Stimulated activated CD8-positive, alpha-beta memory T cell treated with anti-CD3 and anti-CD28 coated beads, Interleukin-4, amount 100 ng/mL, for 4 hours (primary cell): ENCODE measurements around the gene CERKL.

Experiments used
- DNase-seq, 2 donors: peaks; one replicate each; pipeline ENCODE4 v3.0.0-alpha.2; 2020; ENCODE audit warnings: low read depth in 2 of 2, low spot score in 1 of 2

CERKL gene

GRCh38 chr2:181678861-181679543 is 22.1 kb upstream of the CERKL start:
- no peak for DNase-seq

GRCh38 chr2:181677912-181678586 is 21.1 kb upstream of the CERKL start:
- DNase-seq, result peak in 1 of 2 donors; percentile 3

DNA sequence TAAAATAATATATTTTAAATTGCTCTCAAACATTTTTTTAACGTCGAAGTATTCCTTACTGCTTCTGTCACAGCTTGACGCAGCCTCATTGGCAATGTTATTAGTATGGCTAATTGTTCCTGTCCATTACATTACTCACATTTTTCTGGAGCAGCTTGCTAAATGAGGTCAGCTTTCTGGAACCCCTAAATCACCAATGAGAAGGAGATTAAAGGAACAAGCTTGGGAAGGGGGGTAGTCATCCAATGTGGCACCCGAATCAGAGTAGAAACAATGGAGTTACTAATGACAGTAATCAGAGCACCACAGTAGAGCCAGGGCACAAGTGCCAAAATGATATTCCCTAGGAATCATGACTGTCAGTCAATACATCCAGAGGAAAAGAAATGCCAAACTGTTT is 18.3 kb upstream of the CERKL start:
- no peak for DNase-seq

- no peak for DNase-seq
Observed at GRCh38 chr2:181674461-181674860, 17.6 kb upstream of the CERKL start.

- no peak for DNase-seq
Observed at GRCh38 chr2:181673173-181673572, 16.3 kb upstream of the CERKL start.

DNA sequence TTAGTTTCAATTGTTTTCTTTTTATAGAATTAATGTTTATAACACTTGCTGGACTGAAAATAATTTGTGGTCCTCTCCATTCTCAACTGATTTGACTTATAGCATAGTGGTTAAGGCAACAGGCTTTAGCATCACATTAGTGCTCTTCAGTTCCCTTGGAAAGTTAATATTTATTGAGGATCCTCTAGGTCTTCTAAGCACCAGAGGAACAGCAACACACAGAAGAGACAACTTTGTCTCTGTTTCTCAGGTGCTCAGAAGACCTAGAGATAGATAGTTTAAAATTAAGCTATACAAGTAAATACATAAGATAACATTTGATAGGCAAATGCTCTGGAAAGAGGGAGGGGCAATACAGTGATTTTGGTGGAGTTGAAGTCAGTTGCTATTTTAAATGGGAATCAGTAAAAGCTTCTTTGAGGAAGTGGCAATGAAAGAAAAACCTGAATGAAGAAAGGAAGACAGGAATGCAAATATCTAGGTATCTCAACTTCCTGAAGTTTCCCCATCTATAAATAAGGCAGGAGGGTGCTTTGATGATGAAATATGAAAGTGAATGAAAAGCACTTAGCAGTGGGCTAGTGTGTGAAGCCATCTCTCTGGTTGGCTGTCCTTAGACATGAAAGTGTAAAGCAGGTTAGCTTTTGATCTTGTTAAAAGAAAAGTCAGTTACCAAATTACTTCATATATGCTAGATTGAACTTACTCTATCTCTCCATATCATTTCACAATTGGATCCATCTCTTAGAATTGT is 15.5 kb upstream of the CERKL start:
- no peak for DNase-seq

DNA sequence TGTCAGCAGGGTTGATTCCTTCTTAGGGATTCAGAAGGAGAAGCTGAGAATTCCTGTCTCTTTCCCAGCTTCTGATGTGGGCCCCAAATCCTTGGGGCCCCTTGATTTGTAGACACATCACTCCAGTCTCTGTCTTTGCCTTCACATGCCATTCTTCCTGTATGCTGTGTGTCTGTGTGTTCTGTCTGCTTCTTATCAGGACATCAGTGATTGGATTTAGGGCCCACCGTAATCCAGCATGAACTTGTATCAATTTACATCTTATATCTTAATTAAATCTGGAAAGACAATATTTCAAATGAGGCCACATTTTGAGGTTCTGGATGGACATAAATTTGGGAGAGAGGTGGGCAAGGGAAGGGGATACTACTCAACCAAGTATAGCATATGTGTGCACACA is 13.7 kb upstream of the CERKL start:
- DNase-seq, result no peak

DNA sequence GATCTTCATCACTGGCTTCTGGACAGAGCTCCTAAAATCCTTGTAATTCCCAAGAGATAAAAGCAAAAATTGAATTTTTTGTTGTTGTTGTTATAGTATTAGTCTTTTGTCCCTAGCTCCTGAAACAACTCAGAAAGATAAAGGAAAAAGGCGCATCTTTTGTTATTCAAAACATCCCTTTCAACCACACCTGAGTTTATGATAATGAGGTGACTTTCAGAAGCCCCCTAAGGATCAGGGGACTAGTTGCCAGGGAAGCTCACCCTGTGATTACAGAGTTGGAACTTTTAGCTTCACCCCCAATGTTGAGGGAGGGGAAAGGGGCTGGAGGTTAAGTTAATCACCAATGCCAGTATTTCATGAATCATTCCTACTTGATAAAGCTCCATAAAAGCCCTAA is 10.3 kb upstream of the CERKL start:
- DNase-seq, result no peak

DNA sequence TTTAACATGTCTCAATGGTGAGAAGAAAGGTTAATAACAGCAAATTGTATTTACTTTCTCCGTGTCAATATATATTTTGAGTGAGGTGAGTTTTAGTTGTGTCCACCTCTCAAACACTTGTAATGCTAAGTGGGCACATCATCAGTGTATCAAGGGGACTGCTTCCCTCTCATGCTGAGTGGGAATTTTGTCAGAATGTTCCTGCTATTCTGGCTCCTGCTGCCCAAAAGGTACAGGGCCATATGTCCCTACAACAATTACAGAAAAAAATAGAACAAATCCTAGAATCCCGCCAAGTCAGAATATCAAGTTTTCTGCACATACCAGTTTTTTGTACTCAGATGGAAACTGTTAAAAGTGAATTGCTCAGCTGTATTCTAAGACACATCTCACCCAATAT is 5.4 kb upstream of the CERKL start:
- DNase-seq, result no peak

DNA sequence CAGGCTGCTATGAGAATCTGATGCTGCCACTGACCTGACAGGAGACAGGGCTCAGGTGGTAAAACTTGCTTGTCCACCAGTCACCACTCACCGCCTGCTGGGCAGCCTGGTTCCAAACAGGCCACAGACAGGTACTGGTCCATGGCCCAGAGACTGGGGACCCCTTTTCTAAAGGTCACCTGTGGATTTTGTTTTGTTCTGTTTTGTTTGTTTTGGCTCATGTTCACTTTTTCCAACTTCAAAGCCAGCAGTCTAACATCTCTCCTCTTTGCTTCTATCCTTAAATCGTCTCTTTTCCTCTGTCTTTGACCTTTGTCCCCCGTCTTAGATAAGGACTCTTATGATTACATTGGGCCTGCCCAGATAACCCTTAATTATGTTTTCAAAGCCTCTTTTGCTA is 3.3 kb upstream of the CERKL start:
- no peak for DNase-seq

DNA sequence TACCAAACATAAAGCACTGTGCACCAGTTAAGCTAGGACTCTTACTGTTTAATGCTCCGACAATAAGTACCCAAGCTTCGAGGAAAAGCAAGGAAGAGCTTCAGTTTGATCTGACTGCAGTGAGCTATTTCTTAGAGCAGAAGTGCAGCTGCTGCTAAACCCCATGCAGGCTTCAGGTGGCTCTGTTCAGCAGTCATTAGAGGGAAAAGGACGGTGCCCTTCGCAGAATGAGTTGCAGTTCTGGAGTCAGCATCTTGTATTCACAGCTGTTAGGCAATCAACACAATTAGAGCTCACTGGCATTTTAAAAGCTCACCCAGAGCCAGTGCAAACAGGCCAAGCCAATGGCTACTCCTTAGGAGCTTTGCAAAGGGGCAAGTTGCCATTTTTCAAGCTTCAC is 1.5 kb upstream of the CERKL start:
- DNase-seq, result no peak

GRCh38 chr2:181657379-181657778 is 474 bp upstream of the CERKL start:
- DNase-seq, result no peak

DNA sequence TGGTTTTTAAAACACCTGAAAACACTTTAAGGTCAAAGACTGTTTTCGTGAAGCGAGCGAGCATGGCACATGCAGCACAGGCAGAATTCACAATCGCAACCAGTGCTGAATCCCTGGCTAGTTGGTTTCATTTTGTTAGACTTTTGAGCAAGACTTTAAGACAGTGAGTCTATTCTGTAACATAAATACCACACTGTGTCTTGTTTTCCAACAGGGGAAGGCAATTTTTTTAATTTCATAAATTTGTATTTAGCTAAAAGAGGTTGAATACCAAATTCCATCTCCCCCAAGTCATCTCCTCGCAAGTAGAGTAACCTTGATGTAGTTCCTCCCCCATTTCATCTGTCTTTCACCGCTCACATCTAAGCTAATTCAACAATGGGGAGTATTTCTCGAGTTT is 1.4 kb downstream of the CERKL start:
- no peak for DNase-seq

GRCh38 chr2:181649436-181649979 is 7.4 kb downstream of the CERKL start:
- DNase-seq, result no peak

- DNase-seq, result no peak
Observed at GRCh38 chr2:181648478-181649155, 8.3 kb downstream of the CERKL start.

DNA sequence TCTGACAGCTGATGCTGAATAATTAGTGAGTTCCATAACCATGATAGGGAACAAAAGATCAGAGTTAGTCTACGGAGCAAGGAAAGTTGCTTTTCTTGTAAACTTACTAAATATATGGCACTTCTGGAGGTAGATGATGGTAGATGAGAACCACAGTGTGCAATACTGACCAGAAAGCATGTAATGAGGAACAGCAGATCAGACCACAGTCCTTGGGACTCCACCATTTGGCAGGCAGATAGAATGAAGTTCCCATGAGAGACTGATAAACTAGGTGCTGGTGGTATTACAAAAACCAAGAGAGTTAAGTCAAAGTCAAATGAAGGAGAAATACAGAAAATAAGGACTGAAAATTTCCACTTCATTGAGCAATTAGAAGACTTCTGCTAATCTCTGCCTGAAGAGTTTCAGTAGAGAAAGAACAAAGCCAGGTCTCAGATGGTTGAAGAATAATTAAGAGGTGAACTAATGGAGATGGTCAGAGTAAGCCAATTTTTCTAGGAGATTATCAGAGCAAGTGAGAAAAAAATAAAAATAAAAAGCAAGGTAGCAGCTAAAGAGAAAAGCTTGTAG is 10.4 kb downstream of the CERKL start:
- DNase-seq, result no peak

DNA sequence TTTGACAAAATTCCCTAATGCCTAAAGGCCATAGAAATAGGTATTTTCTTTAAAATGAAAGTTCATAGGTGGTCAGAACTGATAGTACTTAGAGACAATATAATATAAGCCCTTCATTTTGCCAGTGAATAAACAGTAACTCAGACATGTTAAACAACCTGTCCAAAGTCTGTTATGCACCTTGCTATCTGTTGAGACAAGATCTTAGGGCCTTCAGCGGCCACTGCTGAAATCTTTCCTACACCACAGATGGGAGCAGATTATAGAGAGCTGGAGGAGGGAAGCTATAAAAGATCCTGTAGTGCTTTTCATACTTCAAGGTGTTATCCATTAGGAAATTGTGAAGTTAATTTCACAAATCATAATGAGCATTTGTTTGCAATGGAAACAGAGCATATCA is 13.8 kb downstream of the CERKL start:
- no peak for DNase-seq

- DNase-seq, result no peak
Observed at GRCh38 chr2:181642086-181642485, 14.8 kb downstream of the CERKL start.

DNA sequence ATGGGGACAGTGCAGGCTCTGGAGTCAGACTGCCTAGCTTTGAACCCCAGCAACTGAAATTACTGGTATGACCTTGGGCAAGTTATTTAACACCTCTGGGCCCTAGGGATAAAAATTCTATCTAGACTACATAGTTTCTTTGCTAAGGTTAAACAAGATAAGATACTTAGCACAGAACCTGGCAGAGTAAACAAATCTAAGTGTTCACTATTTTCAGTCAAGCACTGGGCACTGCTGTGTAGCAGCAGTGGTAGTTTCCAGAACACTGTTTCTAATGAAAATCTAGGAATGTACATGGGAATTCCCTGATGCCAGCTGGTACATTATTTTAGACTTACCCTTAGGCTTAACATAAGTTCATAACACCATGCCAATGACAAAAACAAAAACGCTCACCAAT is 17.2 kb downstream of the CERKL start:
- no peak for DNase-seq

DNA sequence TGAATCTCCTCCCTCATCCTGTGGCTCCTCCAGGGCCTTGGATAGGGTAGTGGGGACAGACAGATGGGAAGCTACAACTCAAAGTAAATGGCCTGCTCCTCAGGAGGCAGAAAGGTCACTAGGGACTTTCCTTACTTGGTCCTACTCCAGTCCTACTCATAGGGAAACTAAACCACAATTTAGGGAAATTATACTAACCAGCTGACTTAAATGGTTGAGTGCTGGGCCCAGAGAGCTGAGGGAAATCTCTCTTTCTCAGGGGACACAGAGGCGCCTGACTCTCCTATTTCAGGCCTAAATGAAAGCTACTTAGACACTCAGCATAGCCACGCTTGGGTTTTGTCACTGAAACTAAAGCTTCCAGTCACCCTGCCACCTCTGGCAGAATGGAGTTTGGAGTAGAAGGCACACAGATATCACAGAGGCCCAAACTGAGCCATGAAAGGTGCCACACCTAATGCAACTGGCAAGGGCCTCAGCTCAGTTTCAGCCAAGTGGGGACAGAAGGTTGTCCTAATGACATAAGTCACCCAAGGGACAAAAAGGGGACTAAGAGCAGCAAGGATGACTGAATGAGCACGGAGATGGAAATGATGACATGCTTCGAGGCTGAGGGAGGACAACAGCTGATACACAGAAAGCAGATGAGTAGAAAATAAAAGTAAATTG is 24.0 kb downstream of the CERKL start:
- no peak for DNase-seq
